ENCODE data around the gene MTHFSD.

Gene MTHFSD

GRCh38 chr16:86556576-86556975 is 1.5 kb upstream of the MTHFSD start:
- no peak for FAIRE-seq
- no peak for DNase-seq (ENCODE audit: extremely low spot score, insufficient read length, low read depth)

DNA sequence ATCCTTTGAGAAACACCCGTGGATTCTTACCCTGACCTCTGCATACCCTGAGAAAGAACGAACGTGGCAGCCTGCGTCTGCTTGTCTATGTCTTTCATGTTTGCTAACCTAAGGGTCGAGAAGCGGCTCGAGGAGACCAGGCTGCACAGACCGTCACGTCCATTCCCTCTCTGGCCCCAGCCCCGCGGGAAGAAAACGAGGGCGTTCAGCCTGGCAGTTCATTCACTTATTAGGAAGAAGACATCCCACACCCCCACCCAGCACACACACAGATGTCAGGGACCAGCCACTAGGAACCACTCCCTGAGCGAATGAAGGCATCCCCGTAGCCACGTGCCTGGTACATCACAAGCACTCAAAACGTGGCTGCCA is 655 bp upstream of the MTHFSD start:
- FAIRE-seq, result no peak
- DNase-seq (ENCODE audit: extremely low spot score, insufficient read length, low read depth), result no peak

- FAIRE-seq (no peak), DNase-seq (ENCODE audit: extremely low spot score, insufficient read length, low read depth) (no peak)
These were observed 477 bp downstream of the MTHFSD start for GRCh38 chr16:86554599-86554916.

DNA sequence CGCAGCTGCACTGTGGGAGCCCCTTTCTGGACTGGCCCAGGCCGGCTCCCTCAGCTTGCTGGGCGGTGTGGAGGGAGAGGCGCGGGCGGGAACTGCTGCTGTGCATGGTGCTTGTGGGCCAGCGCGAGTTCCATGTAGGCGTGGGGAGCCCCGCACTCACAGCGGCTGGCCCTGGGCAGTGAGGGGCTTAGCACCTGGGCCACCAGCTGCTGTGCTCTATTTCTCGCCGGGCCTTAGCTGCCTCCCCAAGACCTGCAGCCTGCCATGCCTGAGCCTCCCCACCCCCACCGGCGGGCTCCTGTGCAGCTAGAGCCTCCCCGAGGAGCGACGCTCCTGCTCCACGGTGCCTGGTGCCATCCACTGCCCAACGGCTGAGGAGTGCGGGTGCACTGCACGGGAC is 1.7 kb downstream of the MTHFSD start:
- DNase-seq (ENCODE audit: extremely low spot score, insufficient read length, low read depth) (no peak), FAIRE-seq (no peak)

DNA sequence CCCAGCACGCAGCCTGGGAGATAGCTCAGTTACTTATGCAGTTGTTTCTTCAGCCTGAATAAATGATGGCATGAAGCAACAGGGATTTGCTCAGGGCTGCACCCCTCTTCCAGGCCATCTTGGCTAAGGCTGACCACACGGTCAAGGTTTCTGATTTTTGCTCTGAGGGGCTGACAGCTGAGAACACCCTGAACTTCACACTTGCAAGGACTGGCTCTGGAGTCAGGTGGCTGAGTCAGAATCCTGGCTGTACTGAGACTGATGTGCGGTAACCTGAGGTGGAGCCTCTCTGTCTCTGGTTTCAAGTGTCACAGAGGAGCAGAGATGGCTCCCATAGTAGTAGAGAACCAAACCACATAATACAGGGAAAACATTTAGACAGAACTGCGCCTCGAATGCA is 4.8 kb downstream of the MTHFSD start:
- FAIRE-seq (no peak), DNase-seq (ENCODE audit: extremely low spot score, insufficient read length, low read depth) (no peak)

DNA sequence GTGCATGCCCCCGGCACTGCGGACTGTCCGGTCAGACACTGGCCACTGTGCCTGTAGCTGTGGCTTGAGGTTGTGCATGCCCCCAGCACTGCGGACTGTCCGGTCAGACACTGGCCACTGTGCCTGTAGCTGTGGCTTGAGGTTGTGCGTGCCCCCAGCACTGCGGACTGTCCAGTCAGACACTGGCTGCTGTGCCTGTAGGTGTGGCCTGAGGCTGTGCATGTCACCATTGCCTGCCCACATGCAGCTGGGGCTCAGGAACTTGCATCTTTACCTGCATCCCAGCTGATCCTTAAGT is 5.2 kb downstream of the MTHFSD start:
- DNase-seq (ENCODE audit: extremely low spot score, insufficient read length, low read depth), result no peak
- no peak for FAIRE-seq

DNA sequence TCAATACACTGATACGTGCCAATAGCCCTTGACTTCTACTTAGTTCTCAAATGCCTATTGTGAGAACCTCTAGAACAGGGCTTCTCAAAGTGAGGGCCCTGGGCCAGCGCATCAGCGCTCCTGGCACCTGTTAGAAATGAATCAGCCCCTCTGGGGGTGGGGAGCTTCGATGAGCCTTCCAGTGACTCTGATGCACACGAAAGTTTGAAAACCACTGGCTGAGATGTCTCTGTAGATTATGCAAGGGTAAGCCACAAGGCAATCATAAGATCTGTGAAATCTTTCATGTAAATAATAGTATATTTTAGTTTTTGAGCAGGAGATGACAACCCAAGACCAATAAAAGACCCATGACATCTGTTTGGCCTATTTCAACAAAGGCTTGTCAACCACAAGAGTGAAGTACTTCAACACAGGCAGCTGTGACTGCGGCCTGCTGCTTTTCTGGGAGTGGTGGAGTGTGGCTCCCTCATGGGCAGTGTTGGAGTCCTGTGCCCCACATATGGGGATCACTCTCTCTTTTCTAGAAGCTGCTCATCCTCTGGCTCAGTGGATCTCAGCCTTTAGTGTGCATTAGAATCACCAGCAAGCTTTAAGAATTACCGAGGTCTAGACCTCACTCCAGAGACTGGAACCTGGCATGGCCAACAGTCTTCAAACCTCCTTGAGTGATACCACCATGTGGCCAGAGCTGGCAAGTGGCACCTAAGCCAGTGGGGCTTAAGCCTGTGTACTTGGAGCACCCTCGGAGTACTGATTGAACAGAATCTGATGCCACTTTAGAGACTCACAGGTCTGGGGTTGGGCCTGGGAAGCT is 5.8 kb downstream of the MTHFSD start:
- FAIRE-seq, result no peak
- no peak for DNase-seq (ENCODE audit: extremely low spot score, insufficient read length, low read depth)

DNA sequence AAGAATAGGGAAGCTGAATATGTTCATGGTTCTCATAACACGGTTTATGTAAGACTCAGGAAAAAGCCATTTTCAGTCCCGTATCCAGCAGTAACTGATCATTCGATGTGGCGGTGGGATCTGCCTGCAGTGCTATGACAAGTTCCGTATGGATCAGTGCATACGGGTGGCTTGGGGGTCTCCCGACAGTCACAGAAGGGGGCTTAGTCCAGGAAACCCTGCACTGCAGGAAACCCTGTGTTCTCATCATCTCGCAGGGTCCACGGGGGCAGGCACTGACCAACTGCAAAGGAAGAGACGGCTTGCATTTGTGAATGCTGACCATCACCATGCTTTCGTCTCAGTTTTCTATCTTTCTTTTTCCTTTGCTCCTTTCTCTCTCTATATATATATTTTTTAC is 7.7 kb downstream of the MTHFSD start:
- FAIRE-seq (no peak), DNase-seq (ENCODE audit: extremely low spot score, insufficient read length, low read depth) (no peak)

DNA sequence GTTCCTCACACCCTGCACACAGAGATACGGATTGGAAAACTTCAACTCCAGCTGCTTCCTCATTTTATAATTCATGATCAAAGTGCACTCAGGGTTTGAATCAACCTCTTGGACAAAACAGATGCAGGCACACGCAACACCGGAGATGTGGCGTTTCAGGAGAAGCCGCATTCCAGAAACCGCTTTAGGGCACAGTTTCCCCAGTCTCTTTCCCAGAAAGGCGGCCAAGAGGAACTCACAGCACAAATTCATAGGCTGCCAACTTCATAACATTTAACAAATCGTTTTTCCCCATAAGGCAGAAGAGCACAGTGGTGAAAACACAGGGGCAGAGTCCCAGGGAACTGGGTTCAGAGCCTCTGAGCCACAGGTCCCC is 8.4 kb downstream of the MTHFSD start:
- DNase-seq (ENCODE audit: extremely low spot score, insufficient read length, low read depth), result no peak
- FAIRE-seq, result no peak

DNA sequence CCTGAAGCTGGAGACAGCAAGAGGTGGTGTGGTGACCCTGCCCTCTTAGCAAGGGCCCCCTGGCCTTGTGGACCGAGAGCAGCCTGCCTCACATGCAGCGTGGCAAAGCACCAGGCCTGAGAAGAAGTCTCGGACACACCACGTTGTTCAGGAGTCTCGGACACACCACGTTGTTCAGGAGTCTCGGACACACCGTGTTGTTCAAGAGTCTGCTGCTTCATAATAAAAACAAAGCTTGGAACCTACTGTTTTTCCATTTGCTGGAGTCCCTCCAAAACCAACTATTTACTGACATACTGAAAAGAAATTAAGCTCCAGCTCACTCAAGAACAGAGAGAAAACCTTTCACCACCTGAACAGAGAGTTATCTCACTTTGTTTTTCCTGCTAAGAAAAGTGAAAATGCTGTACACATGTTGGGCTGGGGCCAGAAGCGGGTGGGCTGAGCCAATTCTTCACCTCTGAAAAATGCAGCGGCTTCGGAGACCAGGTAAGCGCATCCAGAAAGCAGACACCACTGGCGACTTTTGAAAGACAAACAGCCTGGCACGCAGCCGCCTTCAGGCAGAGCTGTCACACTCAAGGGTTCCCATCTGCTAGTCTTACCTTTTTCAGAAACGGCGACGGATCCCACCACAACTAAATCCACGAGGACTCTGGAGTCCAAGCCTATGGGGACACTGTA is 8.9 kb downstream of the MTHFSD start:
- no peak for FAIRE-seq
- DNase-seq (ENCODE audit: extremely low spot score, insufficient read length, low read depth), result no peak

DNA sequence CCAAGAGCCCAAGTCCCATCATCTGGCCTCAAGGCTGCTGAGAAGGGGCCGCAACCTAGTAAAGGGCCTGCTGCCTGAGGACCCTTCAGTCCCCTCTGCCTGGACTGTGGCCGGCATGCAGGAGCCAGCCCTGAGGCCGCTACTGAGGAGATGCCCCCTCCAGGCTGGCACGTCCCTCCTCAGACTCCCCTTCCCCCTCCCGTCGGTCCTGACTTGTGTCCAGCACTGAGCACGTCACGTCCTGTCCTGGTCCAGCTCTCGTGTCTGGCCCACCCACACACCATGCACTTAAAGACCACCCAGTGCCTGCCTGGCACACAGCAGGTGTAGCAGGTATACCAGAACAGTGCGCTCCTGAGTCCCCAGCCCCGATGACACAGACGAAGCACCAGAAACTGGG is 9.6 kb downstream of the MTHFSD start:
- no peak for FAIRE-seq
- no peak for DNase-seq (ENCODE audit: extremely low spot score, insufficient read length, low read depth)

GRCh38 chr16:86542756-86543750 is 12.0 kb downstream of the MTHFSD start:
- no peak for FAIRE-seq
- no peak for DNase-seq (ENCODE audit: extremely low spot score, insufficient read length, low read depth)

- FAIRE-seq (no peak), DNase-seq (ENCODE audit: extremely low spot score, insufficient read length, low read depth) (no peak)
These were observed 13.5 kb downstream of the MTHFSD start for GRCh38 chr16:86541560-86541959.

DNA sequence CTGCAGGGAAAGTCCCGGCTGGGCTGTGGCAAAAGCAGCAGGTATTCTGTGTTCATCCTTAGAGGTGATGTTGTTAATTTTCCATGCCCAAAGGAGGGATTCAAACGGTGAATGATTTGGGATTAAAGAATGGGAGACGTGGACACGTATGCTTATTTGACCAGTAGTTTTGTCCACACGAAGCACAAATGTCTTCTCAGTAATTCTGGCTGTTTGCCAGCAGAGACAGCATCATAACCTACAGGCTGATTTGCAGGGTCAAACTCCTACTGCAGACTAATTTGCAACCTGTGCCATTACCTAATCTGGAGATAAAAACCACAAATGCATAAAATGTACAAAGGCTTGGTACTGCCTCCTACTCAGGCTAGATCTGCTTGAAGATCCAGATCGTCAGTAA is 14.1 kb downstream of the MTHFSD start:
- DNase-seq (ENCODE audit: extremely low spot score, insufficient read length, low read depth) (no peak), FAIRE-seq (no peak)

GRCh38 chr16:86538196-86538780 is 16.7 kb downstream of the MTHFSD start:
- FAIRE-seq, result no peak

DNA sequence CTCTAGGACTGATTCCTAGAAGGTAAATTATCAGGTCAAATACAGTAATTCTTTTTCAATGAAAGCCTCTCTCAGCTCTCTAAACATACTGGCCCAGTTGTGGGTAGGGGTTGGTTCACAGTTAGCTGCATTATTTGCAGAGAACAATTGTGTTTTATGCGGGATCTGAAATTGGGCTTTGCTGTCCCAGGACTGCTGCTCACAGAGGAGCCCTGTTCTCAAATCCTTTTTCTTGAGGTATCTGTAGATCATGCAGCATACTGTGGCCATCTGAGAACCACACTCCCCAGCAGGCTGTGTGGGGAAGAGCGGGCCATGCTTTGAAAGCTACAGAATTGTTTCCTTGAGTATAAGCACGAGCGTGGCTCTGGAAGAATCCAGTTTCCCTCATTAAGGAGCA is 17.5 kb downstream of the MTHFSD start:
- DNase-seq (ENCODE audit: extremely low spot score, insufficient read length, low read depth), result no peak
- FAIRE-seq, result no peak

More at GRCh38 chr16:86538196-86538780, 16.7 kb downstream of the MTHFSD start:
- DNase-seq (ENCODE audit: extremely low spot score, insufficient read length, low read depth), result no peak

- no peak for FAIRE-seq
- no peak for DNase-seq (ENCODE audit: extremely low spot score, insufficient read length, low read depth)
These were observed 18.4 kb downstream of the MTHFSD start for GRCh38 chr16:86536621-86537020.

DNA sequence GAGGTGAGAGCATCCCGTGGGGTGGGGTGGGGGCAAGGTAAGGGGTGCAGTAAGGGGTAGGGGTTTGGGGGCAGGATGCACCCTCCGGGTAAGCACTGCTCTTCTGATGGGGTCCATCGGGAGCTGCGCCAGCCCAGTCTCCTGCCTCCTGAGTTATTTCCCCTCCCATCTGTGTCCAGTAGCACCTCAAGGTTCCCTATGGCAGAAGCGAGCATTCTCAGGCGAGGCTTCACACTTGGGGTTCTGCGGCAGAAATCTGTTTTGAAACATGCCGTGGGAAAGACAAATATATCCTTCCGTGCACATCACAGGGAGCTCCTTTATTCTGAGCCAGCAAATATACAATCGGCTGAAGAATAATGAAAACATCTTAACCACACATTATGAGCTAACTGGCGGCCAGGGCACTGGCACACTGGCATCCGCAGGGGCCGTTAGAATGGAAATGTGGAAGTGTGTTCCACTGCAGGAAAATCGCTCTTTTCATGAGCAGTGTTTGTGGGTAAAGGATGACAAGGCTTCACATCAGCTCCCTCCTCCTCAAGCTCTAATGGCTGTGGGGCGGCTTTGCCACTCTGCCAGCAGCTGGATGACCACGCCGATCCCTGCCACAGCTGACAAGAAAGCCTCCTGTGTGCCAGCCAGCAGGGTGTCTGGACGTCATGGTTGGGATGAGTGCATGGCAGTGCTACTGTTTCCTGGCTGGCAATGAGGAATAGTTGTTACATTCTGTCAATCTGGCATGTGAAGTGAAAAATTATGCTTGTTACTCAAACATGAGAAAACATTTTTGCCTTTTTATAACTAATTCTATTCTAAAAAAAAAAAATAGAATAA is 20.0 kb downstream of the MTHFSD start:
- no peak for FAIRE-seq
- no peak for DNase-seq (ENCODE audit: extremely low spot score, insufficient read length, low read depth)

DNA sequence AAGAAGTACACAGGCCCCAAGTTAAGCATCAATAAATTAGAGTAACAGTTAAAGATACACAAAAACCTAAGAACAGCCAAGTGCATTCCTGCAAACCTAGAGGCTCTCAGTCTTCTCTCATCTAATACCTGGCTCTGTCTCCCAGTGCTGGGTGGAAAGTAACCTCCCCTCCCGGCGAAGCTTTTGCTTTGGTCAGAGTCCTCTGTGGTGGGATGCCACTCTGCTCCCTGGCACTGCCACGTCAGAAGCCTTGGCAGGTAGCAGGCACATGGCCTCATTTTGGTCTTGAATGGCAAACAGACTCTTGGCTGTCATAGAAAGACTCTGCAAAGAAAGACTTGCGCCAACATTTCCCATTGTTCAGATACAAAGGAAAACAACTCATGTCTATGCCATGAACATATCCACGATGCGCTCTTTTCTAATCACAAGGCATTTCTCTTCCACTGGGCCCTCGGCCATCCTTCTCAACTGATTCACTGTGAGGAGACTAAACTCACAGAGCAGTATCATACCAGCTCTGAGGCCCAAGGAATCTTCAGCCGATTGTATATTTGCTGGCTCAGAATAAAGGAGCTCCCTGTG is 21.2 kb downstream of the MTHFSD start:
- FAIRE-seq (no peak), DNase-seq (ENCODE audit: extremely low spot score, insufficient read length, low read depth) (no peak)

Measured in GM18507 (cell line).